GM12878 (cell line): ENCODE results near the gene ATP8B1. TPM values are rescaled to one million over a fixed set of nuclear protein-coding genes. Genes with fewer than 3 reads are reported as not detected.

ENCODE experiments used
- ATAC-seq: fragments of 200-7000 bp; cut with Tn5 transposase; 3 replicates; pipeline ENCODE4 v1.9.1; 2020; ENCODE audit warnings: mild to moderate bottlenecking, moderate library complexity
- BruUV-seq: library from RNA; stranded (reverse); fragments of 400-500 nt; replicated peaks from 2 replicates; lab custom pipeline; 2021; lab: Mats Ljungman, UMichigan
- CTCF ChIA-PET: fragments of 300-600 bp; sonication (Branson Sonifier 250); formaldehyde crosslinking; extraction: SDS; loops from one replicate; lab custom pipeline; 2021; ENCODE audit warnings: inconsistent platforms; lab: Yijun Ruan, JAX
- POLR2A ChIA-PET: fragments of 350-600 bp; formaldehyde crosslinking; extraction: SDS; loops from one replicate; lab custom pipeline; 2021; ENCODE audit warnings: inconsistent platforms; lab: Charles Lee
- RAD21 ChIA-PET: fragments of 300-600 bp; sonication (Branson Sonifier 250); formaldehyde crosslinking; loops from one replicate; lab custom pipeline; 2023; ENCODE audit warnings: antibody characterized with exemption; ENCODE audit not compliant: unreplicated experiment; lab: Charles Lee
- SMC1A ChIA-PET: fragments of 300-600 bp; sonication (Branson Sonifier 250); formaldehyde crosslinking; loops from one replicate; lab custom pipeline; 2023; ENCODE audit not compliant: unreplicated experiment, uncharacterized antibody; lab: Charles Lee
- DNase-seq: peaks from one replicate; pipeline ENCODE4 v3.0.0-alpha.2; 2011; ENCODE audit warnings: low read depth, low spot score
- FAIRE-seq: peaks from 3 replicates; lab custom pipeline; 2011; peaks lifted over from hg19 to GRCh38; lab: Jason Lieb, UNC
- H2AFZ ChIP-seq: 2 replicates; pipeline ENCODE4 v1.6.0; 2011; ENCODE audit warnings: low read depth, low read length, control low read depth; ENCODE audit not compliant: control insufficient read depth
- H3K27ac ChIP-seq: 2 replicates; pipeline ENCODE4 v1.5.1; 2011; ENCODE audit warnings: control low read depth; ENCODE audit not compliant: control insufficient read depth, insufficient read depth
- H3K27me3 ChIP-seq, 2 experiments: replicated peaks in 1 of 2; 2 replicates each; pipeline versions ENCODE4 v1.6.0 to v1.6.1; 2011; ENCODE audit warnings: low read length in 1 of 2; ENCODE audit not compliant: control insufficient read depth in 2 of 2, insufficient read depth in 2 of 2
- H3K36me3 ChIP-seq, 2 experiments: 2 replicates each; pipeline ENCODE4 v1.5.1; 2011; ENCODE audit warnings: low read length in 1 of 2; ENCODE audit not compliant: control insufficient read depth in 2 of 2, insufficient read depth in 2 of 2
- H3K4me1 ChIP-seq: 2 replicates; pipeline ENCODE4 v1.6.1; 2011; ENCODE audit warnings: mild to moderate bottlenecking, low read length, moderate library complexity, mixed read lengths; ENCODE audit not compliant: control insufficient read depth, insufficient read depth
- H3K4me2 ChIP-seq: 2 replicates; pipeline ENCODE4 v1.6.0; 2011; ENCODE audit warnings: control low read depth; ENCODE audit not compliant: control insufficient read depth, insufficient read depth
- H3K4me3 ChIP-seq: fragments of 200-600 bp; sonication (generic); 2 replicates; pipeline ENCODE4 v1.5.1; 2016
- H3K79me2 ChIP-seq: 2 replicates; pipeline ENCODE4 v1.6.0; 2011; ENCODE audit warnings: low read length; ENCODE audit not compliant: control insufficient read depth, insufficient read depth
- H3K9ac ChIP-seq: 2 replicates; pipeline ENCODE4 v1.8.0; 2011; ENCODE audit warnings: low read length, control low read depth, mixed read lengths; ENCODE audit not compliant: control insufficient read depth, insufficient read depth
- H3K9me3 ChIP-seq: replicated peaks from 3 replicates; pipeline ENCODE4 v1.5.1; 2011; ENCODE audit warnings: mild to moderate bottlenecking, low read length; ENCODE audit not compliant: control insufficient read depth, insufficient read depth
- H4K20me1 ChIP-seq: 2 replicates; pipeline ENCODE4 v1.6.0; 2011; ENCODE audit not compliant: control insufficient read depth, insufficient read depth
- BRCA1 ChIP-seq: IDR thresholded peaks from 2 replicates; pipeline ENCODE4 v1.6.1; 2011; ENCODE audit warnings: low read depth, low read length, improper control_type of control experiment
- EZH2 ChIP-seq: IDR thresholded peaks from 2 replicates; pipeline ENCODE4 v1.6.1; 2012; ENCODE audit warnings: low read depth, mild to moderate bottlenecking, control low read depth, inconsistent platforms, low read length, borderline replicate concordance; ENCODE audit not compliant: control insufficient read depth
- GABPA ChIP-seq: IDR thresholded peaks from 2 replicates; pipeline ENCODE4 v1.6.1; 2014; ENCODE audit warnings: antibody characterized with exemption, low read depth, mild to moderate bottlenecking, inconsistent platforms
- GATAD2B ChIP-seq: fragments of 450-650 bp; conservative IDR thresholded peaks from 2 replicates; pipeline ENCODE4 v1.6.1; 2017; ENCODE audit warnings: low read depth, mild to moderate bottlenecking, moderate library complexity
- HCFC1 ChIP-seq: fragments of 150-350 bp; IDR thresholded peaks from 2 replicates; pipeline ENCODE4 v1.6.1; 2014; ENCODE audit warnings: low read length
- POLR2AphosphoS5 ChIP-seq: IDR thresholded peaks from 2 replicates; pipeline ENCODE4 v1.6.1; 2011; ENCODE audit warnings: mild to moderate bottlenecking, low read length, inconsistent platforms
- RELA ChIP-seq: fragments of 450-650 bp; IDR thresholded peaks from 2 replicates; pipeline ENCODE4 v1.8.0; 2014; ENCODE audit warnings: borderline replicate concordance; ENCODE audit not compliant: partially characterized antibody
- WGBS: methylation state at CpG from one replicate; pipeline ENCODE4 v1.1.6; 2016; ENCODE audit warnings: low lambda C conversion rate; ENCODE audit not compliant: insufficient replicate concordance, insufficient coverage; ENCODE audit errors: missing lambda C conversion rate; 5-methylcytosine and 5-hydroxymethylcytosine counted together
- in situ Hi-C: fragments of 300-500 bp; cut with MboI; formaldehyde crosslinking; loops from 9 replicates; pipeline ENCODE4 v1.14.3; 2018; ENCODE audit warnings: mixed read lengths
- intact Hi-C: fragments of 100-400 bp; cut with micrococcal nuclease; formaldehyde crosslinking; loops from one replicate; pipeline ENCODE4 v1.14.2; 2022; ENCODE audit not compliant: unreplicated experiment
- polyA plus RNA-seq, 11 experiments: library from polyadenylated mRNA; depleted of rRNA in 4 of 11; unstranded in 6 of 11; stranded (reverse) in 5 of 11; fragments of >200 nt; fragmentation: Nextera tagmentation in 4 of 11; fragmentation: Illumina TruSeq in 1 of 11; extraction: Ambion mirVana in 4 of 11; extraction: Trizol in 1 of 11; gene quantifications; 1 replicate in 1 of 11; 2 replicates in 10 of 11; pipeline versions ENCODE4 v1.2.1 to v1.2.3, GENCODE V29; 2011 to 2016; ENCODE audit warnings: inconsistent platforms in 2 of 11, missing spikeins in 2 of 11, low read depth in 1 of 11
- total RNA-seq, 4 experiments: library from RNA; depleted of rRNA in 3 of 4; stranded (reverse); fragments of >200 nt in 3 of 4; fragmentation: Illumina TruSeq in 1 of 4; extraction: Trizol in 1 of 4; gene quantifications; 2 replicates each; pipeline versions ENCODE4 v1.2.1 to v1.2.3, GENCODE V29; 2013 to 2021

Gene ATP8B1
- total and polyA plus RNA-seq, 10 of the 15 experiments (the other 5 are each of a cell fraction or from before 2014, with no cell fraction given), result 0.03 to 0.37 (median 0.11) TPM

GRCh38 chr18:57780318-57780705, 22.8 kb downstream of the ATP8B1 start:
- in situ Hi-C loops, result no loop called here
- ChIA-PET POLR2A (interaction anchor here (1.3 kb wide), 1 partner anchor 10 kb away, joined by 3 read pairs; no protein-coding TSS in a partner anchor), CTCF (interaction anchor here (1.4 kb wide), 1 partner anchor 10 kb away, joined by 3 read pairs; no protein-coding TSS in a partner anchor), SMC1A (interaction anchor here (0.9 to 2.4 kb wide), 5 partner anchors 26 to 149 kb away, joined by 3 to 10 read pairs (median 4); no protein-coding TSS in a partner anchor), RAD21 (no interaction called here)
- Histone ChIP-seq H3K9ac (no peak overlapping the region), H3K9me3 (no peaks in the 10 kb centered on the region), H3K27ac (no peak overlapping the region; the same call in 1 of the 2 replicates), H3K79me2 (no peaks in the 10 kb centered on the region), H3K36me3 (no peaks in the 10 kb centered on the region), H3K4me2 (peak overlapping the region; percentile 7; the same call in 1 of the 2 replicates), H3K4me3 (no peak overlapping the region), H3K27me3 (no peaks in the 10 kb centered on the region), H3K4me1 (peaks cover 3% of the 10 kb centered on the region; the same call in 1 of the 2 replicates), H4K20me1 (no peaks in the 10 kb centered on the region), H2AFZ (no peak overlapping the region)
- FAIRE-seq (no peak), DNase-seq (no peak), ATAC-seq (no peak)
- BruUV-seq, result no TSS peak
- TF ChIP-seq RELA (no peak), GABPA (no peak), POLR2AphosphoS5 (no peak), BRCA1 (no peak), GATAD2B (no peak), HCFC1 (no peak)
- intact Hi-C loops, result loop anchor here (2.0 kb wide), 1 partner anchor 52 kb away; no protein-coding TSS in a partner anchor
- WGBS, result 50% methylated on average over 2 of the region's 2 CpGs

GRCh38 chr18:57776767-57777166, 26.3 kb downstream of the ATP8B1 start:
- no peak for TF ChIP-seq EZH2
- SMC1A ChIA-PET, result no interaction called here
- Histone ChIP-seq H3K4me3 (no peak overlapping the region), H3K4me2 (no peak overlapping the region), H3K36me3 (no peaks in the 10 kb centered on the region), H3K27ac (no peak overlapping the region), H2AFZ (no peak overlapping the region), H3K79me2 (no peaks in the 10 kb centered on the region), H3K9ac (no peak overlapping the region), H3K4me1 (peaks cover 3% of the 10 kb centered on the region; the same call in 1 of the 2 replicates), H3K9me3 (no peaks in the 10 kb centered on the region), H4K20me1 (no peaks in the 10 kb centered on the region), H3K27me3 (no peaks in the 10 kb centered on the region)
- intact Hi-C loops (no loop called here), in situ Hi-C loops (no loop called here)
- FAIRE-seq (no peak), ATAC-seq (no peak), DNase-seq (no peak)
- POLR2A ChIA-PET, result interaction anchor here (0.7 kb wide), 1 partner anchor 197 kb away, joined by 3 read pairs; no protein-coding TSS in a partner anchor
- RAD21 ChIA-PET, result no interaction called here
- CTCF ChIA-PET, result no interaction called here
- BruUV-seq, result no TSS peak
- 66% methylated on average over 4 of the region's 4 CpGs for WGBS
